Measurements from ENCODE around the gene DNAH8.
"Not testable (repeated sequence)": the region's sequence is repeated elsewhere in the genome, so short reads cannot be mapped to it uniquely, and the experiment has no call there.

The DNAH8 gene

GRCh38 chr6:38912378-38912777 is 197.3 kb downstream of the DNAH8 start:
- no peak for DNase-seq

- DNase-seq = no peak
Observed at GRCh38 chr6:38915205-38915925, 200.3 kb downstream of the DNAH8 start.

GRCh38 chr6:38921540-38921939 is 206.4 kb downstream of the DNAH8 start:
- DNase-seq = not testable (repeated sequence)

- DNase-seq = no peak
Observed at GRCh38 chr6:38924791-38925509, 209.8 kb downstream of the DNAH8 start.

DNA sequence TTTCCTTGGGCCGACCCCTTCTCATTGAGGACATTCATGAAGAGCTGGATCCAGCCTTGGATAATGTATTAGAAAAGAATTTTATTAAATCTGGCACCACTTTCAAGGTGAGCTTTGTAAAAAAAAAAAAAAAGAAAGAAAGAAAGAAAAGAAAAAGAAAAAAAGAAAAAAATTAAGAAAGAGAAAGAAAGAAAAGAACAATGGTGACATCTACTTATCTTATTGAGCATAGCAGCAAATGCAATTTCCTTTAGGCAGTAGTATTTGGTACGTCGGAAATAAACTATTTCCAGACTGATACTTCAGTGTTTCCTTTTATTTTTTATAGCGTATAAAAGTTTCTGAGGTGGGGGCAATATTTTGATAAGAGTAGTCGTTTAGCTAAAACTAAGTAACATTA is 214.4 kb downstream of the DNAH8 start:
- DNase-seq = no peak

DNA sequence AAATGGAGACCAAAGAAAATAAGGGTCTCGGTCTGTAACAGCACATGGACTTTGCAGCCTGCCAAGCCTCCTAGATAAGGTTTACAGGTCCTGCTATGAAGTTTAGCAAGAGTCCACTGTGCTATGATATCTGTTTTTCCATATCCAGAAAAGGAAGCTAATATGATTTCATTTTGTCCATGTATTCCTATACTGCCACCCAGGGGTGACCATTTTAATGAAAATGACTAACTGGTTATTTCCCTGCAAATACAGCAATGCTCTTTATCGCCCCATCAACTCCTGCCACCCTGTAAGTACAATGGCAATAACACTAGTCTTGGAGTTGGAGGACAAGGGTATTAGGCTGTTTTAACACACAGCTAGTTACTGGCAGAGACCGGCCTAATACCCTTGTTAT is 218.3 kb downstream of the DNAH8 start:
- peak; percentile 2 for DNase-seq

DNA sequence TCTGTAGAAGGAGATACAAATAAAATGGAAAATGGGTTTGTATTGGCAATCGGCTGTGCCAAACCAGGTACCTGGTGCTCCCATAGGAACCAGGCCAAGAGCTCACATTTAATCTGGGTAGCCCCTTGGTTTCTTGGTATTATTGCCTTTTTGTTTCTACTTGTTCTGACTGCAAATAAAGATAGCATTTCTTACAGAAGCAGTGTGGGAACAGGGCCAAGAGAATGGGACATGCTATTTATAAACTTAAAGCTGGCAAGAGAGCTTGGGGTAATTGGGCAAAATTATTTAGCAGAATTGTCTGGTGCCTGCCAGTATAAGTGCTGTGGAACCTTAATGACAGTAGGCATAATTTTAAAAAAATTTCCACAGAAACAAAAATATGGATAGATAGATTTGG is 219.9 kb downstream of the DNAH8 start:
- no peak for DNase-seq

DNA sequence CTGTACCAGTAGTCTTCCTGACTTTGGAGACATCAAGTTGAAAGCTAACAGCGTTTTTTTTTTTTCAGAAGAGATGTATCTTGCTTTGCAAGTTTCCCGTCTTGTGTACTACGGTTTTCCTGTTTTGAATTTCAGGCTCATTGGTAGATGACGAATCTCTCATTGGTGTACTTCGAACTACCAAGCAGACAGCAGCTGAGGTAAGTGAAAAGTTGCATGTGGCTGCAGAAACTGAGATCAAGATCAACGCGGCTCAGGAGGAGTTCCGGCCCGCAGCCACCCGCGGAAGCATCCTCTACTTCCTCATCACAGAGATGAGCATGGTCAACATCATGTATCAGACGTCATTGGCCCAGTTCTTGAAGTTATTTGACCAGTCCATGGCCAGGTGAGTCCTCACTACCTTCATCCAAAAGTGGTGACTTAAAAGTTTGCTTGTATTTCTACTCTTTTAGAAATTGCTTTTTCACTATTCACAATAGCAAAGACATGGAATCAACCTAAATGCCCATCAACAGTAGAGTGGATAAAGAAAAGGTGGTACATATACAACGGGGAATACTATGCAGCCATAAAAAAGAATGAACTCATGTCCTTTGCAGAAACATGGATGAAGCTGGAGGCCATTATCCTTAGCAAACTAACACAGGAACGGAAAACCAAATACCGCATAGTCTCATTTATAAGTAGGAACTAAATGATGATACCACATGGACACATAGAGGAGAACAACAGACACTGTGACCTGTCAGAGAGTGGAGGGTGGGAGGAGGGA is 222.9 kb downstream of the DNAH8 start:
- DNase-seq = no peak

- no peak for DNase-seq
Observed at GRCh38 chr6:38938741-38939140, 223.6 kb downstream of the DNAH8 start.

DNA sequence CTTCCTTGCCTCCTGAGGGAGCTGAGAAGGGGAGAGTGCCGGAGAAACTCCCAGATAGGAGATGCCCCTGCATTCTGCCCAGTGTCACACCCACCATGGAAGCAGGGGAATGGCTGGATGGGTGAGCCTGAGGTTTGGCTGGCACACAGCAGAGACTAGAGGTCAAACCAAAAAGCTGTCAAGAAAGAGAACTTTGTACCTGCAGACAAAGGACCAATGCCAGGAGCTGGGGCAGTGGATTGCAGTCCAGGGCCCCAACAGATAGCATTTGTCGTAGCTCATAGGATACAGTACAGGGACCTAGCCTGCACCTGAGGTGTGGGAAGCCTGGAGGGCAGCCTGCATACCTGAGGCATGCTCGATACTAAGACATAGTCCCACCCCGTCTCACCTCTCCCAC is 227.3 kb downstream of the DNAH8 start:
- no peak for DNase-seq

- no peak for DNase-seq
Observed at GRCh38 chr6:38942965-38943364, 227.9 kb downstream of the DNAH8 start.

DNA sequence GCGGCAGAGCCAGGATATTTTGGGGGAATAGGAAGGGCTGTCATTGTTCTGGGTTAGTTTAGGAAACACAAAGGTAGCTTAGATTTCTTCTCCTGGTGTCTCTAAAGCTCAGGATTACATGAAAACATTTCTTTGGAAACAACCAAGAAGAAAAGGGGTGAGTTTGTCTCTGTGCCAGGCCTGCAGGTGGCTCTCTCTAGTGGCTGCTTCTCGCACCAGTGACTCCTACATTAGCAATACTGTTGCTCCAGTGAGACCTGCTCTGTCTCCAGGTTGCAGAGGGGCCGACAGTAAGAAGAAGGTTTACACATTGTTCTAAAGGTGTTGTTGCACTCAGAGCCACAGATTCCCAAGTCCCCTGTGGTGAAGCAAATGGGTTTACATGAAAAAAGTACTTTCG is 228.9 kb downstream of the DNAH8 start:
- no peak for DNase-seq

DNA sequence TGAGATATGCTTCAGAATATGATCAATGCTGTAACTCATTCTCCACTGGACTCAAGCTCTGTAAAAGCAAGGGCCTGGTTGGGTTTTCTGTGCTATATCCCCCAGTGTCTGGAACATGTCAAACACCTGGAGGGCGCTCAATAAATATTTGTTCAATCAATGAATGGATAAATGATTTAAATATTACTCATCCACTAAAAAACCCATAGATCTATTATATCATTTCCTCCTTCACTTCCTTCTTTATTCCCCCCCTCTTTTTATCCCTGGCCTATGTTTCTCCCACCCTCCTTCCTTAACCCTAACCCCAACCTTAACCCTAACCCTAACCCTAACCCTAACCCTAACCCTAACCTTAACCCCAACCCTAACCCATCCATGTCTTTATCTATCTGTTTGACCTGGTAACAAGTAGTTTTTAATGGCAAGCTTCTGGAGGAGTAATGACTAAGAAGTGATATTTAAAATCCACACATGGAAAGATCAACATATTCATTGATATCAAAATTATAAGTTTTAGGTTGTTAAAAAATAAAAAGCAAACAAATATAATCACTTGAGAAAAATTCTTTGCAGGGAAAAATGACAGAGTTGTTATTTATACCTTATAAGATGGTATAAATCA is 229.7 kb downstream of the DNAH8 start:
- DNase-seq = no peak

GRCh38 chr6:38955861-38956260 is 240.8 kb downstream of the DNAH8 start:
- no peak for DNase-seq

DNA sequence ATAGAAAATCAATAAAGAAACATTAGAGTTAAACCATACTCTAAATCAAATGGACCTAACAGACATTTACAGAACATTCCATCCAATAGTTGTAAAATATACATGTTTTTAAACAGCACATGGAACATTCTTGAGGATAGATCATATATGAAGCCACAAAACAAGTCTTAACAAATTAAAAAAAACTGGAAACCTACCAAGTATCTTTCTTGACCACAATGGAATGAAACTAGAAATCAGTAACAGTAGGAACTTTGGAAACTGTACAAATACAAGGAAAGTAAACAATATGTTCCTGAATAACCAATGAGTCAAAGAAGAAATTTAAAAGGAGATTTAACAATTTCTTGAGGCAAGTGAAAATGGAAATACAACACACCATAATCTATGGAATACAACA is 242.3 kb downstream of the DNAH8 start:
- no peak for DNase-seq

DNA sequence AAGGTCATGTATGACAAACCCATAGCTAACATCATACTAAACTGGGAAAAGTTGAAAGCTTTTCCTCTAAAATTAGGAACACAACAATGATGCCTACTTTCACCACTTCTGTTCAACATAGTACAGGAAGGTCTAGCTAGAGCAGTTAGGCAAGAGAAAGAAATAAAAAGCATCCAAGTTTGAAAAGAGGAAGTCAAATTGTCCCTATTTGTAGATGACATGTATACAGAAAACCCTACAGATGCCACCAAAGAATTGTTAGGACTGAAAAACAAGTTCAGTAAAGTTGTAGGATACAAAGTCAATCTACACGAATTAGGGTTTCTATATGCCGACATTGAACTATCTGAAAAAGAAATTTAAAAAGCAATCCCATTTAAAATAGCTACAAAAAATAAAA is 244.0 kb downstream of the DNAH8 start:
- DNase-seq = no peak

DNA sequence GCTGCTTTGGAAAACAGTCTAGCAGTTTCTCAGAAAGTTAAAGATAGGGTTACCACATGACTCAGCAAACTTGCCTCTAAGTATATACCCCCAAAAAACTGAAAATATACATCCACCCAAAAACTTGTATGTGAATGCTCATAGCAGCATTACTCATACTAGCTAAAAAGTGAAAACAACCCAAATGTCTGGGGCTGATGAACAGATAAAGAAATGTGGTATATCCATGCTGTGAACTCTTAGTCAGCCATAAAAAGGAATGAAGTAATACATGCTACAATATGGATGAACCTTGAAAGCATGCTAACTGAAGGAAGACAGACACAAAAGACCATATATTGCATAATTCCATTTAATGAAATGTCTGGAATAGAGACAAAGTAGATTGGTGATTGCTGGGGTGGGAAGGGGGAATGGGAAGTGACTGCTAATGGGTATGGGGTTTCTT is 253.6 kb downstream of the DNAH8 start:
- DNase-seq = no peak

- peak; percentile 23 for DNase-seq
Observed at GRCh38 chr6:38973178-38974057, 258.3 kb downstream of the DNAH8 start.

GRCh38 chr6:38974389-38975151 is 259.5 kb downstream of the DNAH8 start:
- no peak for DNase-seq

DNA sequence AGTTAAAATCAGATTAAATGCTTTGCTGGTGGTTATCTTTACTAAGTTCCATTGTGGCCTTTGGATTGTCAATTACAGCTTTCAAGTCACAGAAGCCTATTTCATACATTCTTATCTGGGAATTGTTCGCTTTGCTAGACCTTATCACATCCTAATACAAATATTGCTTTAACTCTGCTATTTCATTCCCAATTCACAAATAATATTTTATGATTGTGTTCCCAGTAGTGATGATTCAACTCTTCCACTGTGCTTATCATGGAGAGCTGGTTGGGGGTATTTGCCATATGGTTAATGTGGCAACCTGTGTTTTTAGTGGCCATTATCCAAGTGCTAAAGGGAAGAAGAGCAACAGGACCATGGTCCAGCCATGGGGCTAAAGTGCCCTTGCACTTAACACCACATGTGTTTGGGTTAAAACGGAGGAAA is 260.5 kb downstream of the DNAH8 start:
- no peak for DNase-seq

DNA sequence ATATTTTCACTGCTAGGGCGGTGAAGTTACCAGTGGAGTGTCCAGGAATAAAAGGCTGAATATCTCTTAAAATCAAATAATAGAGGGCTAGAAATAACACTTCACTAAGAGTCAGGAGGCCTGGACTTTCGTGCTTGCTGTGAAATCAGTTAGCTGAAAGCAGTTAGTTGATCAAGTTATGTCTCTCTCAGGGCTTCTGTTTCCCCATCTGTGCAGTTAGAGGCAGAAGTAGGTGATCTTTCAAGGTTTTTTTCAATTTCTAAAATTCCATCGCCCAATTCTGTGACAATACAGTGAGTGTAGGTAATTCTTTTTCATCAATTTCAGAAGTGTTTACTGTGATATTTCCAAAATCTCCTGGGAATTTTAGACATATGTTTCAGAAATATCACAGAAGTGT is 260.9 kb downstream of the DNAH8 start:
- DNase-seq = no peak

All from SHP77 treated with DMSO at 0.1 percent for 48 hours (cell line).